Thoracic aorta (tissue), 2 donors: ENCODE results near the gene C10orf90. TPM values are rescaled to one million over a fixed set of nuclear protein-coding genes. Genes with fewer than 3 reads are reported as not detected.

ENCODE experiments used
- ATAC-seq: fragments of 150-250 bp; one replicate; pipeline ENCODE4 v1.8.0; 2017; ENCODE audit warnings: low read depth; ENCODE audit not compliant: insufficient number of reproducible peaks, low FRiP score
- DNase-seq: peaks from one replicate; pipeline ENCODE4 v3.0.0-alpha.2; 2020; ENCODE audit warnings: low spot score
- H3K27ac ChIP-seq, 2 donors: fragments of 200-600 bp; sonication (generic); 1 replicate in 1 of 2; 2 replicates in 1 of 2; pipeline ENCODE4 v1.5.1; 2016; ENCODE audit warnings: mild to moderate bottlenecking in 2 of 2, moderate library complexity in 2 of 2
- H3K27me3 ChIP-seq: fragments of 200-600 bp; sonication (generic); replicated peaks from 2 replicates; pipeline ENCODE4 v1.6.0; 2016; ENCODE audit warnings: mild to moderate bottlenecking; ENCODE audit not compliant: insufficient read depth
- H3K36me3 ChIP-seq: fragments of 200-600 bp; sonication (generic); one replicate; pipeline ENCODE4 v1.5.1; 2016
- H3K4me1 ChIP-seq, 2 donors: fragments of 200-600 bp; sonication (generic); 1 replicate in 1 of 2; 2 replicates in 1 of 2; pipeline versions ENCODE4 v1.5.1 to v1.6.0; 2016; ENCODE audit warnings: low read depth in 2 of 2, mild to moderate bottlenecking in 1 of 2; ENCODE audit not compliant: control insufficient read depth in 1 of 2
- H3K4me3 ChIP-seq: fragments of 200-600 bp; sonication (generic); 2 replicates; pipeline ENCODE4 v1.5.1; 2016; ENCODE audit warnings: mild to moderate bottlenecking
- H3K9me3 ChIP-seq: fragments of 200-600 bp; sonication (generic); 2 replicates; pipeline ENCODE4 v1.5.1; 2016
- total RNA-seq, 2 donors: library from RNA; depleted of rRNA; stranded (reverse); fragments of >200 nt; gene quantifications; one replicate each; pipeline versions ENCODE4 v1.1.0 to v1.2.3, GENCODE V29; 2016
- TF ChIP-seq, protein P1 (sequence below): fragments of 200-600 bp; sonication (generic); IDR thresholded peaks from one replicate; pipeline ENCODE4 v1.5.1; 2019; ENCODE audit warnings: antibody characterized with exemption

The C10orf90 gene
- total RNA-seq, 2 donors from 2014 or later = not detected

DNA sequence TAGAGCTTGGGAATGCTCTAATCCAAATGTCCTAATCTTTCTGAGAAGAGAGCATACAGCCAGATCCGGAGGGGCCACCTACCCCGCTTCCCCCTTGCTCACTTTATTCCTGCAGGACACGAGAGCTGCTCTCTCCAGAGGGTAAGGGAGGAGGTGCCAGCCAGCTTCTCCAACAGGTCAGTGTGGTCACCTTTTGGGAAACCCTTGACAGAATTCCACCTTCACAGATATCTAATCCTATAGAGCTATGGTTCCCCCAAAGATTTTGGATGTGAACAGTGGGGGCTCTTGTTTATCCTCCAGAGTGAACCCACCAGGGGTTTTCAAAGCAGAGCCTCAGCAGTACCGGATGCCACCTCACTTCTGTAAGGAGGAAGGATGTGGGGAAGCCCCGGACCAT, 34.6 kb upstream of the C10orf90 start:
- H3K36me3 ChIP-seq = no peaks in the 10 kb centered on the region
- H3K4me1 ChIP-seq = no peaks in the 10 kb centered on the region
- TF ChIP-seq, protein P1, sequence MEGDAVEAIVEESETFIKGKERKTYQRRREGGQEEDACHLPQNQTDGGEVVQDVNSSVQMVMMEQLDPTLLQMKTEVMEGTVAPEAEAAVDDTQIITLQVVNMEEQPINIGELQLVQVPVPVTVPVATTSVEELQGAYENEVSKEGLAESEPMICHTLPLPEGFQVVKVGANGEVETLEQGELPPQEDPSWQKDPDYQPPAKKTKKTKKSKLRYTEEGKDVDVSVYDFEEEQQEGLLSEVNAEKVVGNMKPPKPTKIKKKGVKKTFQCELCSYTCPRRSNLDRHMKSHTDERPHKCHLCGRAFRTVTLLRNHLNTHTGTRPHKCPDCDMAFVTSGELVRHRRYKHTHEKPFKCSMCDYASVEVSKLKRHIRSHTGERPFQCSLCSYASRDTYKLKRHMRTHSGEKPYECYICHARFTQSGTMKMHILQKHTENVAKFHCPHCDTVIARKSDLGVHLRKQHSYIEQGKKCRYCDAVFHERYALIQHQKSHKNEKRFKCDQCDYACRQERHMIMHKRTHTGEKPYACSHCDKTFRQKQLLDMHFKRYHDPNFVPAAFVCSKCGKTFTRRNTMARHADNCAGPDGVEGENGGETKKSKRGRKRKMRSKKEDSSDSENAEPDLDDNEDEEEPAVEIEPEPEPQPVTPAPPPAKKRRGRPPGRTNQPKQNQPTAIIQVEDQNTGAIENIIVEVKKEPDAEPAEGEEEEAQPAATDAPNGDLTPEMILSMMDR = no peak
- no peak overlapping the region for H3K27ac ChIP-seq
- H3K27me3 ChIP-seq = no peaks in the 10 kb centered on the region
- DNase-seq = no peak
- H3K9me3 ChIP-seq = no peaks in the 10 kb centered on the region
- no peak overlapping the region for H3K4me3 ChIP-seq
- ATAC-seq = no peak

DNA sequence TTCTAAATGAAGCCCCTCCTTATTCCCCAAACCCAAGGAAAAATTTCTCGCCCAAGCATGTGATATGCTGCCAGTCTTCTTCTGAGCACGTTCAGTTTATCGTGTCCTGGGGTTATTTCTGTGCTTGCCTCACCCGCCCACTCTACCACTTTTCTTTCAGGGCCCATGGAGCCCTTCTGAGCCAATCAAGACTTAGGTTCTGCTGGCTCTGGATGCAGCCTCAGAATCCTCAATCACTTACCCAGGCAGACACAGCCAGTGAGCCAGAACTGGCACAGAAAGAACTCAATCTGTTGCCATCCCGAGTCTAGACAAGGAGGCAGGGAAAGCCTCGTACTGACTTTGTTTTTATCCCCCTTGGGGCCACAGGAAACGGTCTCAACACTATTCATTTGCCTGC, 34.2 kb upstream of the C10orf90 start:
- DNase-seq (no peak), ATAC-seq (no peak)
- H3K27ac ChIP-seq = no peak overlapping the region
- H3K4me1 ChIP-seq = no peaks in the 10 kb centered on the region
- TF ChIP-seq, protein P1 = no peak
- H3K27me3 ChIP-seq = no peaks in the 10 kb centered on the region
- H3K9me3 ChIP-seq = no peaks in the 10 kb centered on the region
- no peak overlapping the region for H3K4me3 ChIP-seq
- no peaks in the 10 kb centered on the region for H3K36me3 ChIP-seq

DNA sequence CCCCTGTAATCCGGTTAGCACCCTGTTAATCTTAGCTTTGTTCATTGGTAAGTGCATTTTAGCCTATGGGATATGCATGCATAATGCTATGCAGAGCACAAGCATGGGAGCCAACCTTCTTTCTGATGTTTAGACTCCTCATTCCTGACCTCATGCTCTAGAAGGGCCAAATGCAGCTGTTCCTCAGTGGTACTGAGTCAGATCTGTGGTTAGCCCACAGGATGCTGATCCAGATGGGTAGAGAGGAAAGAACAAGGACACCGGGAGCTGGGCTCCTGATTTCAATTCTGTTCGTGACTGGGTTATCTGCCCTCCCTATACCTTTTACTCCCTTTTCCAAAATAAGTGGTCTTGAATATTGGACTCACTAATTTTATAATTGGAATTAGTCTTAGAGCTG, 31.7 kb upstream of the C10orf90 start:
- Histone ChIP-seq H3K27me3 (no peaks in the 10 kb centered on the region), H3K4me3 (no peak overlapping the region), H3K9me3 (no peaks in the 10 kb centered on the region), H3K4me1 (no peaks in the 10 kb centered on the region), H3K36me3 (no peaks in the 10 kb centered on the region), H3K27ac (no peak overlapping the region)
- no peak for DNase-seq
- ATAC-seq = no peak
- TF ChIP-seq, protein P1 = no peak

DNA sequence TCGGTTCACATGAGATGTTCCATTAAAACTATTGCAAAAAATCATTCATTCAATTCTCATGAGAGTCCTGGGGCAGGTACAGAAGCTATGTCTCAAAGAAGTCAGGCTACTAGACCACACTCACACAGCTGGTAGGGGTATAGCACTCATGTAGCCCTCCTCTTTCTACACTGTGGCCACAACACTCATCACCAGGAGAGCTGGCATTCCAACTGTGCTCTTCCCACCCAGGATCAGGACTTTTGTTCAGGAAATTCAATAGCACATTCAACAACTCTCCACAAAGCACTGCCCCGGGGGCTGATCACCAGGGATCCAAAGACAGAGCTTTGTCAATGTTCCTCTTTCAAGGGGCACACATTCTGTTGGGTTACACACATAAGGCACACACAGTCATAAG, 31.0 kb upstream of the C10orf90 start:
- DNase-seq (no peak), ATAC-seq (no peak)
- Histone ChIP-seq H3K4me1 (no peaks in the 10 kb centered on the region), H3K4me3 (no peak overlapping the region), H3K27ac (no peak overlapping the region), H3K9me3 (no peaks in the 10 kb centered on the region), H3K27me3 (no peaks in the 10 kb centered on the region), H3K36me3 (no peaks in the 10 kb centered on the region)
- TF ChIP-seq, protein P1 = no peak

DNA sequence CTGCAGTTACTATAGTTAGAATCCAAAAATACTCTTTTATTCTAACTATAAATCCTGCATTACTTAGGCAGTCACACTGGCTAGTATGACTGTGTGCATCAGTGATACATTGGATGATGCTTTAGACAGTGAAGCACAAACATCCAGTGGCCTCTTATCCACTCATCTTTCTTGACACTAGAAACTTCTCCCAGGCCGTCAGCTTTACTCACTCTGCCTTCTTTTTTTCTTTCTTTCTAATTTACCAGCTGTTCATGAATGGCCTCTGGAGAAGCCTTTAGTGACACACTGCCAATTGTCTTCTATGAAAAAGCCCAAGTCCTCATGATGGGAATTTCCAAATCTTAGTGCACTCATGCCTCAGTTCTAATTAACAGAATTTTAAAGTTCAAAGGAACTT, 26.2 kb upstream of the C10orf90 start:
- Histone ChIP-seq H3K4me3 (no peak overlapping the region), H3K27ac (no peak overlapping the region), H3K4me1 (no peaks in the 10 kb centered on the region), H3K9me3 (no peaks in the 10 kb centered on the region), H3K27me3 (no peaks in the 10 kb centered on the region), H3K36me3 (no peaks in the 10 kb centered on the region)
- ATAC-seq = no peak
- DNase-seq = no peak
- TF ChIP-seq, protein P1 = no peak
